Stimulated activated CD8-positive, alpha-beta memory T cell treated with anti-CD3 and anti-CD28 coated beads, Interleukin-15, amount 100 ng/mL, for 1 hour (primary cell): Measurements from ENCODE around the gene TRPC3.

Source experiments
- DNase-seq: peaks from one replicate; pipeline ENCODE4 v3.0.0-alpha.2; 2020; ENCODE audit warnings: low read depth

Gene TRPC3

GRCh38 chr4:121951521-121952110, at the start of gene TRPC3:
TSS of gene TRPC3 (minus strand) at chr4:121952060. CDS start at chr4:121951680, 380 bp downstream.
- DNase-seq = peak; percentile 0

DNA sequence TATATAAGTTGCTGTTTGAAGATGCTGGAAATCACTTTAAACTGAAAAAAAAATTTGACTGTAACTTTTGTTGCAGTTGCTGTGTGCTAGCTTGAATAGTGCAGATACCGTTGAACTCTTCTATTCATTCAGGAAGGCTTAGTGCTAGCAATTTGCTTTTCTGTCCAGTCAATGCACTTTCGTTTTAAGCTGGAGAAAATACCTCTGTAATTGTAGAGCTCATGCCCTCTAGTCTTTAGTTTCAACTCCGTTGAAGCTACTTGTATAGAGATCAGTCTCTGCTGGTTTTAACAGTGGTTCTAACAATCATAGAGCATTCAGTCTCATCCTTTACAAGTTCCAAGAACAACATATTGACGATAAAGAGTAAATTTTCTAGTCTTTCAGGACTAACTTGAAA, 49.0 kb upstream of the TRPC3 start:
- no peak for DNase-seq

DNA sequence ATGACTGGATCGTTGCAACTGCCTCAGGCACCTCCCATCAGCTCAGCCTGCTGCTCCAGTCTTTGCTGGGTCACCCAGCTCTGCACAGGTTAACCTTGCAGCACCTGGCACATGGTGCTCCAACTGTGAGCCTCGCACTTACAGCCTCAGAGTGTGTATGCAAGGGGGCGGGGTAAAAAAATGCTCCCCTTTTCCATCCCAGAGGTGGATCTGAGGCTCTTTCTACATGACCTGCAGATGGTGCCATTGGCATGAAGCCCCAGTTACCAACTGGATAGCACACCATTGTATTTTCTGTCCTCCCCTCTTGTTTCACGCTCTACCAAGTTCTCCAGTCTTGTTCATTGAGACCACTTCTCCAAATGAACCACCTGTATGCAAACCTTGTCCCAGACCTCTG, 46.2 kb upstream of the TRPC3 start:
- DNase-seq = no peak

DNA sequence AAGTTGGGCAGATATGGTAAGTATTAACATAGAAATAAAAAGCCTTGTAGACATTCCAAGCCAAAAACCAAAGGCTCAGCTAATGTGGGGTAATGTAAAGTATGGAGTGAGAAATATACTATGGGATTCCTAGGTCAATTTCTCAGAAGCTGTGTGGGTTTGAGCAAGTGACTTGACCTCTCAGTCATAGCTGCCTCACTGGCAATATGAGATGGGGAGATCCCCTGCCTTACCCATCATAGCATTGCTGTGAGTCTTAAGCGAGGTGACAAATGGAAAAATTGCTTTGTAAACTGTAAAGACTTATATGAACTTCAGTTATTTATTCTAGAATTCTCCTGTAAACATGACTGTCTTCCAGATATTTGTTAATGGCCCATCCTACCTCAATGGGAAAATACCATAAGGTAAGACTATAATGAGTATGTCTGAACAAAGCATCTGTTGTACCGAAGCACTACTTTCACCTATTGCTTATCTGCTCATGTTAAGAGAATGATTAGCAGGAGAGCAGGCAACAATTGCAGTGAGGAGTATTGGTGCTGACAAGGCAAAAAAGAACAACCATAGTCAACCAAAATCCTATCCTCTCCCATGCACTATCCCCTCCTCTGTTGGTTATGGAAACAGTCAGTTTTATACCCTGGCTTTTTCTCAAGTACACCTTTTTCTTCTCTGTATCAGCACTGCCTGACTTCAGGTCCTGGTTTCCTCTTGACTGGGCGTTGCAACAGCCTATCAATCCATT, 44.1 kb upstream of the TRPC3 start:
- no peak for DNase-seq

DNA sequence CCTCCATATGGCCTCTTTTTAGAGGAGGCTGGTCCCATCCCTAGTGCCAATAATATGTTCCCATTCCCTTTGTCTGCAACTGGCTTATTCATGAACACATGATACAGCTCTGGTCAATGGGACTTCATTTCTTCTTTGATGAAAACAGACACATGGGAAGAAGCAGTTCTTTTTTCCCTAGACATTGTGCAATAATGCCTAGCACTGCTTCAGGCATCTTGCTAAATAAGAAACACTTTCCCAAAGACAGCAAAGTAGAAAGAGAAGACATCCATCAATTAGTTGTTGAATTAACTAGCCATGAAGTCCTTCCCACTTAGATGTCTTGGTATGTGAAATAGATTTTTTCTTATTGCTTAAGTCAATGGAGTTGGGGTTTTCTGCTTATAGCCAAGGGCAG, 40.1 kb upstream of the TRPC3 start:
- DNase-seq = no peak

- DNase-seq = no peak
These were observed 38.6 kb upstream of the TRPC3 start for GRCh38 chr4:121990489-121990888.

- DNase-seq = no peak
These were observed 37.9 kb upstream of the TRPC3 start for GRCh38 chr4:121989715-121990114.

GRCh38 chr4:121988950-121989349, 37.1 kb upstream of the TRPC3 start:
- no peak for DNase-seq

DNA sequence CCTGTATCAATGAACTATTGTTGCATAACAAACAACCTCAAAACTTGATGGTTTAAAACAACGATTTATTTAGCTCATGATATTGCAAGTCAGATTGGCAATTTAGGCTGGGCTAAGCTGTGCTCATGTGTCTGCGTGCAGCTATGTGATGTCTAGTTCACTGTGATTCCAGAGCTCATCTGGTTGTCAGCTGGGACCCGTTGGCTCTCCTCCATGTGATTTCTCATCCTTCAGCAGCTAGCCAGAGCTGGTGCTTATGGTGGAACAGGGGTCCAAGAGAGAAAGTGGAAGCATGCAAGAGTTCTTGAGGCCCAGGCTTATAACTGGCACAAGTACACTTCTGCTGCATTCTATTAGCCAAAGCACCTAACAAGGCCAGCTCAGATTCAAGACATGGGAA, 28.8 kb upstream of the TRPC3 start:
- DNase-seq = no peak

- no peak for DNase-seq
These were observed 26.3 kb upstream of the TRPC3 start for GRCh38 chr4:121978172-121978516.

GRCh38 chr4:121977251-121978171, 25.7 kb upstream of the TRPC3 start:
- no peak for DNase-seq

DNA sequence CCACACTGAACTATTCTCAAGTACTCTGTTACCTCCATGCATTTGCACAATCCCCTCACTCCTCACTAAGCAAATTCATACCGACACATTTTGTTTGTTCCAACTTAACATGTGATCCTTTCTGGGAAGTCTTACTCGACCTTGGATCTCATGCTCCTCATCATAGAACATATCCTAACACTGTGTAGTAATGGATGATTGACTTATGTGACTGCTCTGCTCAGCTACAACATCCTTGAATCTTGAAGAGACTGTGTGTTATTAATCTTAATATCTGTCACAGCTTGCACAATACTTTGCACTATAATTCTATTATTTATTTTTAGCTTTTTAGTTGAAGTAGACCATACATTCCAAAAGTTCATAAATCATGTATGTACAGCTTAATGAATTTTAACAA, 23.9 kb upstream of the TRPC3 start:
- no peak for DNase-seq

- no peak for DNase-seq
These were observed 22.0 kb upstream of the TRPC3 start for GRCh38 chr4:121973816-121974215.

GRCh38 chr4:121968859-121969258, 17.0 kb upstream of the TRPC3 start:
- DNase-seq = no peak

DNA sequence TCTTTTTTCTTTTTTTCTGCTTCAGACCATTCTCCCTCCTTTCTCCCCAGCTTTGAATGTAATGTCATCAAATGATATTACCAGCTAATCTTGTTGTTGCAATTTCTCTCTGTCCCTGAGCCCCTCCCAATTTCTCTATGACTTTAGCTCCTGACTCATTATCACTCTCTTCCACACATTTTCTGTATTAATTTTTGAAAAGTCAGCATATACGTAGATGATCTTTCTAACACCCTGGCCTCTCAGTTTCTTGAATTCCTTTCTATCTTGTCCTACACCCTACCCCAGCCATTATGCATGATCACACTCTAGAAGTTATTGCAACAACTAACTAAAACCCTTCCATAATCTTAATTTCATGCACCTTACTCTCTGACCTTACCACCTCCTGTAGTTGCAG, 13.1 kb upstream of the TRPC3 start:
- no peak for DNase-seq

DNA sequence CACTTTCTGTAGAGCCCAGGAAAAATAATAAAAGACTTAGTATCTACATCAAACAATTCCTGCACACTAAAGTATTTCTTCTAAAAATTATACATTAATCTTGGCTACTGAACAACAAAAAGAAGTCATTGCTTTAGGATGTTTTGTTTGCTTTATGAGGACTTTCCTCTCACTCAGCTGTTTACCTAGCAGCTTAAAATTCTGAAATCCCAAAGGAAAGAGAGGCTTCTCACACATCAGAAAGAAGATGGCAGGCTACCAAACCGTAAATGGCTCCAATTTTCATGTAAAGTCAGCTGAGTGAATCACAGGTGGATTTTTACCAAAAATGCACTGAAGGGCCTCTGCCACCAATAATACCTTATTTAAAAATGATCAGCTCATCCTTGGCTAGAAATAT, 9.0 kb upstream of the TRPC3 start:
- no peak for DNase-seq

DNA sequence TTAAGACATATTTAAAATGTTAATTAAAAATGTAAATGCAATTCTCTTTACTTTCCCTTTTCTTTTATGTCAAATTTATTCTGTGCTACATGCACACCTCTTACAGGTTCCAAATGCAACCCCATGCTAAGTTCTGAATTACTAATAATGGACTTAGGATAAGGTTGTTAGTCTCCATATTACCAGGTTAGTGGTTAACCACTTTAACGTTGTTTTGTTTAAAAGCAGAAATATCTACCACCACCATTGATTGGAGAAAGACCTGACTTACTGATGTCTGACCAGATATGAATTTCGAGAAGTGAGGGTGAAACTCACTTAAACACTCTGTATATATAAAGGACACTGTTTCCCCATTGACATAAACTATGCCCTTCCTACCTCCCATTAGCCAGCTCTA, 6.9 kb upstream of the TRPC3 start:
- DNase-seq = no peak

GRCh38 chr4:121957266-121957665, 5.4 kb upstream of the TRPC3 start:
- no peak for DNase-seq

DNA sequence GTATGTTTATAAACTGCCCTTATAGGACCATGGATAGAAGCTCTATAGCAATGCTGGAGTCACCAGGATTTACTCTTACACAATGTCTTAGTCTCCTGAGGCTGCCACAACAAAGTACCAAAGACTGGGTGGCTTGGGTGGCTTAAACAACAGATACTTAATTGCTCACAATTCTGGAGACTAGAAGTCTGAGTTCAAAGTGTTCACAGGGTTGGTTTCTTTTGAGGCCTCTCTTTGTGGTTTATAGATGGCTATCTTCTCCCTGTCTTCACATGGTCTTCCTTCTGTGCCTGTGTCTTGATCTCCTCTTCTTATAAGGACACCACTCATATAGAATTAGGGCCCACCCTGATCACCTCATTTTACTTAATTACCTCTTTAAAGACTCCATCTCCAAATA, 2.0 kb upstream of the TRPC3 start:
- DNase-seq = no peak

DNA sequence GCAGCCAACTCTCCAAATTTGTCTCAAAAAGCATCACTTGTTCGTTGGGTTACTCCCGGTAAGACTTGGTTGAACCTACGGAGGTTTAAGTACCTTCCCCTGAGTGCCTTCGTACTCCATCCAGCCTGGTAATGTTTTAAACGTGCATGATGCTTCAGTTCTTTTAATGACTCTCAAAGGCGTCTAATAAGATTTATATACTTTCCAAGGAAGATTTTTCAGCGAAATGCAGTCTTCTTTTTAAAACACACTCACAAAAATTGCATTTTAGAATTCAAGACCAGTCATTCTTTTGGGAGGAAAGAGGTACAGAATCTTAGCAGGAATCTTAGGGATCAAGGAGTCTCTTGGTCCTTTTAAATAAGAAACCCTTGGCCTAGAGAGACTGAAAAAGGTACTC, 430 bp upstream of the TRPC3 start:
- no peak for DNase-seq

DNA sequence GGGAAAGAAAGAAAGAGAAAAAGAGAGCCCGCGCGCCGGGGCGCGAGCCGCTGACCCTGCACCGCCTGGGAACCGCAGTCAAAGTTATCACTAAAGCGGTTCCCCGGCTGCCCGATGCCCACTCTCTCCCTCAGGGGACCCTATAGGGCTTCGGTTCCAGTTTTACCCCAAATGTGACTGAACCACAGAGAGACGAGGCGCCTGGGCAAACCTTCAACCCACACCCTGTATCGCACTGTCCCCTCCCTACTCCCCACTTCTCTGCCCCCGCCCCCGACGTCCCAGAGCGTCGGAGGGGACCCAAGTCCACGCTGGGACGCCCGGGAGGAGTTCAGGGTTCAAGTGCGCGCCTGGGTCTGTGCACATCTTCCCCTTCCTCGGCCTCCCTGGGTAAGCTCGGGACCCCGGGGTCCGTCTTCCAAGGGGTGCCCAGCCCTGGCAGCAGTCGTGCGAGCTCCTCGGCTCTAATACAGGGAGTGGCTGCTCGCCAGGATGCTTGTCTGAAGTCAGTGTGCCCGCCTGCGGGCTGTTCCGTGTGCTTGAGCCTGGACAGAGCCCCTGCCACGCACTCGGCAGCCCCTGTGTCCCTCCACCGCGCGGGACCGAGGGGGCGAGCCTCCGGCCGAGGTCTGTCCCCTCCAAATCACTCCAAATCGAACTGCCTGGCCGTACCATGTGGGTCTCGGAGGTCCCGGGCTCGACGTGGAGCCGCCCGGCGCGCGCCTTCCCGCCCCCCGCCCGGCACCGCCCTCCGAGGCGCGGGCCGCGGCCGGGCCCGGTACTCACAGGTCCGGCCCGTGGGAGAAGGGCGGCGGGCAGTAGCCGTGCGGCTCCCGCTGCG, 960 bp downstream of the TRPC3 start:
- DNase-seq = peak; percentile 1

GRCh38 chr4:121950212-121950679, 1.6 kb downstream of the TRPC3 start:
- peak; percentile 84 for DNase-seq
